ENCODE measurements around the gene NDUFA6. TPM values are rescaled to one million over a fixed set of nuclear protein-coding genes. Genes with fewer than 3 reads are reported as not detected.

The NDUFA6 gene
- polyA plus RNA-seq, 2 donors = 93.3 to 107 TPM

- Histone ChIP-seq H3K4me3 (ENCODE audit: low read depth in 1 of 2, low read length in 2 of 2) (no peak overlapping the region), H3K36me3 (ENCODE audit: control insufficient read depth in 2 of 2, insufficient read depth in 2 of 2, low read length in 1 of 2) (no peaks in the 10 kb centered on the region), H3K27me3 (ENCODE audit: control insufficient read depth in 1 of 2, insufficient read depth in 2 of 2, low read length in 2 of 2) (no peaks in the 10 kb centered on the region), H3K9me3 (ENCODE audit: control insufficient read depth in 2 of 2, insufficient read depth in 1 of 2, low read depth in 1 of 2, low read length in 1 of 2) (peaks cover 0 to 8% of the 10 kb centered on the region in 2 donors), H3K27ac (ENCODE audit: low read depth in 2 of 2, low read length in 1 of 2) (no peak overlapping the region), H3K4me1 (ENCODE audit: control insufficient read depth in 2 of 2, insufficient read depth in 2 of 2, low read length in 1 of 2) (no peaks in the 10 kb centered on the region)
- 95% methylated on average over 5 of the region's 5 CpGs for WGBS, 2 donors
Observed at GRCh38 chr22:42039271-42039670, 51.3 kb downstream of the NDUFA6 start.

Other genes with a start within 250 kb of the NDUFA6 start
- under 1 TPM in 1 of 2 donors, not detected in 1; 0.07 TPM for gene SHISA8, start 175.7 kb downstream of the NDUFA6 start, polyA plus RNA-seq
- gene TNFRSF13C, start 164.0 kb downstream of the NDUFA6 start, polyA plus RNA-seq = under 1 TPM; 0.36 to 0.47 TPM
- gene CENPM, start 143.6 kb downstream of the NDUFA6 start, polyA plus RNA-seq = 10 to 100 TPM; 16.5 to 18.8 TPM
- gene SEPTIN3, start 121.3 kb downstream of the NDUFA6 start, polyA plus RNA-seq = under 1 TPM; 0.11 to 0.18 TPM
- gene WBP2NL, start 92.0 kb downstream of the NDUFA6 start, polyA plus RNA-seq = under 1 TPM; 0.13 to 0.59 TPM
- gene NAGA, start 20.0 kb downstream of the NDUFA6 start, polyA plus RNA-seq = 10 to 100 TPM in 1 of 2 donors, 1 to 10 TPM in 1; 6.9 to 12.3 TPM
- 10 to 100 TPM in 1 of 2 donors, 1 to 10 TPM in 1; 6.1 to 10.0 TPM for gene PHETA2, start 16.5 kb downstream of the NDUFA6 start, polyA plus RNA-seq
- gene SMDT1, start 11.1 kb downstream of the NDUFA6 start, polyA plus RNA-seq = 100 to 1,000 TPM; 111 to 116 TPM
- gene CYP2D6, start 40.0 kb upstream of the NDUFA6 start, polyA plus RNA-seq = 1 to 10 TPM; 1.2 to 6.3 TPM
- gene TCF20, start 179.9 kb upstream of the NDUFA6 start, polyA plus RNA-seq = 10 to 100 TPM; 14.5 to 15.0 TPM